Putamen (tissue), 1 donor: ENCODE measurements around the gene EIF4ENIF1.
"Not testable (repeated sequence)": the region's sequence is repeated elsewhere in the genome, so short reads cannot be mapped to it uniquely, and the experiment has no call there.

Experiments
- DNase-seq: peaks from one replicate; pipeline ENCODE4 v3.0.0-alpha.2; 2016; ENCODE audit warnings: low spot score

Gene EIF4ENIF1

GRCh38 chr22:31493355-31493754 lies 3.7 kb upstream of the EIF4ENIF1 start:
- DNase-seq, result not testable (repeated sequence)

- no peak for DNase-seq
These were observed 2.5 kb upstream of the EIF4ENIF1 start for GRCh38 chr22:31492151-31492550.

- no peak for DNase-seq
These were observed 1.7 kb upstream of the EIF4ENIF1 start for GRCh38 chr22:31491218-31491962.

- peak; percentile 53 for DNase-seq
These were observed 869 bp upstream of the EIF4ENIF1 start for GRCh38 chr22:31490496-31490925.

- DNase-seq, result no peak
These were observed 539 bp downstream of the EIF4ENIF1 start for GRCh38 chr22:31488988-31489617.

GRCh38 chr22:31488346-31488883 lies 1.2 kb downstream of the EIF4ENIF1 start:
- no peak for DNase-seq

GRCh38 chr22:31486951-31487350 lies 2.7 kb downstream of the EIF4ENIF1 start:
- no peak for DNase-seq

GRCh38 chr22:31486369-31486768 lies 3.3 kb downstream of the EIF4ENIF1 start:
- not testable (repeated sequence) for DNase-seq

- DNase-seq, result not testable (repeated sequence)
These were observed 7.2 kb downstream of the EIF4ENIF1 start for GRCh38 chr22:31482470-31482869.

- DNase-seq, result no peak
These were observed 8.5 kb downstream of the EIF4ENIF1 start for GRCh38 chr22:31481129-31481528.

GRCh38 chr22:31477329-31477728 lies 12.3 kb downstream of the EIF4ENIF1 start:
- no peak for DNase-seq

- DNase-seq, result no peak
These were observed 13.8 kb downstream of the EIF4ENIF1 start for GRCh38 chr22:31475800-31476199.

GRCh38 chr22:31474743-31475142 lies 14.9 kb downstream of the EIF4ENIF1 start:
- no peak for DNase-seq

- DNase-seq, result no peak
These were observed 24.3 kb downstream of the EIF4ENIF1 start for GRCh38 chr22:31465307-31465706.

- no peak for DNase-seq
These were observed 27.9 kb downstream of the EIF4ENIF1 start for GRCh38 chr22:31461699-31462098.

- DNase-seq, result no peak
These were observed 37.7 kb downstream of the EIF4ENIF1 start for GRCh38 chr22:31451709-31452571.

- no peak for DNase-seq
These were observed 40.1 kb downstream of the EIF4ENIF1 start for GRCh38 chr22:31449506-31449905.

GRCh38 chr22:31448382-31448781 lies 41.3 kb downstream of the EIF4ENIF1 start:
- DNase-seq, result no peak

GRCh38 chr22:31447337-31447736 lies 42.3 kb downstream of the EIF4ENIF1 start:
- no peak for DNase-seq

- no peak for DNase-seq
These were observed 42.9 kb downstream of the EIF4ENIF1 start for GRCh38 chr22:31446767-31447166.

GRCh38 chr22:31446208-31446607 lies 43.4 kb downstream of the EIF4ENIF1 start:
- no peak for DNase-seq

- DNase-seq, result no peak
These were observed 44.0 kb downstream of the EIF4ENIF1 start for GRCh38 chr22:31445642-31446041.
